GM21360 (cell line): ENCODE data around the gene SUN2.

Source experiments
- ATAC-seq: cut with Tn5 transposase; IDR thresholded peaks from one replicate; pipeline ENCODE4 v1.9.1; 2021; ENCODE audit warnings: mild to moderate bottlenecking, moderate library complexity; ENCODE audit not compliant: unreplicated experiment

SUN2 gene

GRCh38 chr22:38755155-38755910 is 465 bp downstream of the SUN2 start:
- ATAC-seq, result peak; percentile 17

DNA sequence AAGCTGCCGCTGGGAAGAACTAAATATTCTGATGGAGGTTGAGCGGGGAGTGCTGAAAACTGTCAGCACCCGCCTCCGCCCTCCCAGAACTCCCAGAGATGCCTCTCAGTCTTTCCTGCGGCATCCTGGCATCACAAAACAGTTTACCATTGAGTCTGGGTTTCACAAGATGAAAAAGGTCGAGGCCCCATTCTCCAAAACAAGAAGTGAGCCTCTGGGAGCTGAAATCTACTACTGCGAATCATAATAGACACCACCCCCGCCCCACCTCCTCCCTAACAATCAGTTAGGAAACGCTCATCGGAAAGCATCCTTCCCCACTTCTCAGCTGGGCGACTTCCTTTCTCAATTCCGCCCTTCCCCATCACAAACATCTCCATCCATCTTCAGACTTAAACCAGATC is 1.0 kb downstream of the SUN2 start:
- no peak for ATAC-seq

DNA sequence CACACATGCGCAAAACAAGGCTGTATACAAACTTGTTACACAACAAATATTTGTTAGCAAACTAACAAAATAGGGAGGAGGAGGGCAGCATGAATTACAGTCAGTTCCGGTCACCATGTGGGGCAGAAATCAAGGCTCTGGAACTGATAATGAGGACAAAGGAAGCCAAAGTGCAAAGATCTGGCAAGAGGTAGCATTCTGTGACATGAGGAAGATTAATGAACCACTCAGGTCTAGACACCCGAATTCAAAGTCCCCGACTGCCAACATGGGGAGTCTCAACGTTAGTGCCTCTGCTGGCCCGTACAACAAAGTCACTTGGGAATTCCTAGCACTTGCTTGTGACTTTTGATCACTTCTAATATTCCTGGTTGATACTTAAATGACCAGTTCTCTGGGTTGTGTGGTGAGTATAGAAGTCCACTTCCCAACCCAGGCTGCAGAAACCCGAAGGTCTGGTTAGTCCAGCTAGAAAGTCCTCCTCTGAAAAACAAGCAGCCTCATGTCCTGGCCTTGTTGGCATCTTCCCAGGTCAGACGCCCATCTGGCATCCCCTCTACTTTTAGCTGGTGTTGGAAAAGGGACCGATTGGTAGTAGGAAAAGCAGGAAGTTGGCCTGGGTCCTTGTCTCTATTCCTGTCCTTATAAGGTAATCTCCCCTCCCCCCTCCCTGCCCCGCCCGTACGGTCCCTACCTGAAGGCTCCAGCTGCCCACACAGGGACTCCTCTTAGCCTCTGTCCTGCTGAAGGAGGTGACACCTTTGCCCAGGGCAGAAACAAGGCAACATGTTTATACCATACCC is 1.6 kb downstream of the SUN2 start:
- ATAC-seq, result no peak

- ATAC-seq, result no peak
Measured at GRCh38 chr22:38751422-38752346, 4.1 kb downstream of the SUN2 start.

DNA sequence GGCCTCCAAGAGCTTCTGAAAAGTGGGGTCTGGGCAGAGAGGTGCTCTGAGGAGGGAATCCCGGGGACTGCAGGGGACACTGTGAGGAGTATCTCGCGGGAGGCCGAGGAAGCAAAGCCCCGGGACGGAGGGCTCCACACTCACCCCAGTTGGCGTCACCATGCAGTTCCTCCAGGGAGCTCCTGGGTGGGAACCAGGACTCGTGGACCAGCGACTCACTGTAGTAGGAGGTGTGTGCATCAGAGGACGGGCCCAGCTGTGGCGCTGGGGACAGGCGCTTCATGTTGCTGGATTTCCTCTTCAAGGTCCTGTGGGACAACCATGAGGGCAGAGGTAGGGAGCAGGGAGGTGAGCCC is 4.8 kb downstream of the SUN2 start:
- ATAC-seq, result no peak

- no peak for ATAC-seq
Measured at GRCh38 chr22:38750638-38751037, 5.2 kb downstream of the SUN2 start.

- no peak for ATAC-seq
Measured at GRCh38 chr22:38750104-38750503, 5.7 kb downstream of the SUN2 start.

GRCh38 chr22:38748487-38749136 is 7.2 kb downstream of the SUN2 start:
- ATAC-seq, result no peak

- no peak for ATAC-seq
Measured at GRCh38 chr22:38745676-38746460, 9.9 kb downstream of the SUN2 start.

DNA sequence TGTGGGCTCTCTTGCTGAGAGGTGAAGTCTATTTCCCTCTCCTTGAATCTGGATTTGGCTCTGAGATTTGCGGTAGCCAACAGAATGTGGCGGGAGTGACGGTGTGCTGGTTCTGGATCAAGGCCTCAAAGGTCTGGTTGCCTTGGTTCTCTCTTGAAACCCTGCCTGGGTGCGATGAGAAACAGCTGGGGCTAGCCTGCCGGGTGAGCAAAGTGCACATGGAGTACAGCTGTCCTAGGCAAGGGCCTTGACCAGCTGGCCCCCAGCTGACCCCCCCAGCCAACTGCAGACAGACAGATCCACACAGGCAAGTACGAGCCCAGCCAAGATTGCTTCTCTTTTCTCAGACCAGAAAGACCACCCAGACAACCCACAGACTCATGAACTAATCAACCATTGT is 10.8 kb downstream of the SUN2 start:
- no peak for ATAC-seq

DNA sequence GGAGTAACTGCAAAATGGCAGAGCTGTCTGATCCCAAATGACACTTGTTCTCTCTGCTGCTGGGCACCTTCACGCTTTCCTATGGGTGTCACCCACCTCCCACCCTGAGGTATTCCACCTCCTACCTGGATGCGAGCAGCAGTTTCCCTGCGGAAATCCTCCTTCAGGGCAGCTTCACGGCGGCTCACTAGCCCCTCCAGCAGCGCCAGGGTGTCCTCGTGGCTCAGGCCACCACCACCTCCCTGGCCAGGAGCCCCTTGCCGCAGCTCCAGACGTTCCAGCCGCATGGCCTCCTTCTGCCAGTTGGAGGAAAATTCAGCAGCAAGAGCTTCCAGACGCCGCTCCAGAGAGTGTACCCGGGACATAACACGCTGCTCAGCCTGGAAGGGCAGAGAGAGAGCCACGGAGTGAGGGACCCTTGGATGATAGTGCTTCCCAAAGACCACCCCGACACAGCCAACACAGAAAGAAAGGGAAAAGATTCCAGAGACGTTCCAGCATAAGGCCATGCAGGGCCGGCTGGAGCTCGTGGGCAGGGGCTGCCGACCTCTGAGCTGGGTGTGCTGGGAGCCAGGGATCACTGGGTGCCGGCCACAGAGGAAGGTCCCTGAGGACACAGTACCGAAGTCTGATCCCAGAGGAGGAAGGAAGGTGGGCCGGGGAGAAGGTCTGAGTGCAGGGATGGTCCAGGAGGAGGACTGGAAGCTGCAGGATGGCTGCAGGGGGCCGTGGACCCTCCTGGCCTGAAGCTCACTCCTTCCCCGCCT is 13.4 kb downstream of the SUN2 start:
- ATAC-seq, result no peak

DNA sequence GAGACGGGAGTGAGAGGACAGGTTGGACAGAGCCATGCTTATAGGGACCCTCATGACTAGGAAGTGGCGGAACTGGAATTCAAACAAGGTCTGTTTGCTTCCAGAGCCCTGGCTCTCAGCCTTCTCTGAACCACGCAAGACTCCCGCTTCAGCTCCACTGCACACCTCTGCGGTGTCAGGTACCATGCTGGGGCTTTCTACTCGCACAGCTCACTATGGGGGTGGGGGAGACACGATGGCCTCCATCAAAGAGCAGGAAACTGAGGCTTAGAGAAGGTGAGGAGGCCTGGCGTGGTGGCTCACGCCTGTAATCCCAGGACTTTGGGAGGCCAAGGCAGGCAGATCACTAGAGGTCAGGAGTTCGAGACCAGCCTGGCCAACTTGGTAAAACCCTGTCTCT is 14.2 kb downstream of the SUN2 start:
- no peak for ATAC-seq

- ATAC-seq, result no peak
Measured at GRCh38 chr22:38741166-38741565, 14.6 kb downstream of the SUN2 start.

DNA sequence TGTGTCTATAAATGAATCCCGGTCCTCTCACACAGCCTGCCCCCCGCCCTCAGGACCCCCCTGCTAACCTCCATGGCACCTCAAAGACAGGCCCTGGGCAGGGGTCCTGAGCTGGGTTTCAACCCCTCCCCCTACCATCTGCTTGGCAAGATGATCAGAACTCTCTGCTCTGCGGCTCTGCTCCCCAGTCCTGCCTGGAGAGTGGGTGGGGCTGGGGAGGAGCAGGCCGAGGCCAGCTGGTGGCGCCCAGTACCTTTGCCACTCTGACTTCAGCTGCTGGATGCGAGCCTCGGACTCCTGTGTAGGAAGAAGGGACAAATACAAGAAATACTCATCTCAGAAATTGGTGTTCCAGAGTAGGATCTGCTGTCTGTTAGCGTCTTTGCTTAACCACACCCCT is 15.0 kb downstream of the SUN2 start:
- ATAC-seq, result no peak

DNA sequence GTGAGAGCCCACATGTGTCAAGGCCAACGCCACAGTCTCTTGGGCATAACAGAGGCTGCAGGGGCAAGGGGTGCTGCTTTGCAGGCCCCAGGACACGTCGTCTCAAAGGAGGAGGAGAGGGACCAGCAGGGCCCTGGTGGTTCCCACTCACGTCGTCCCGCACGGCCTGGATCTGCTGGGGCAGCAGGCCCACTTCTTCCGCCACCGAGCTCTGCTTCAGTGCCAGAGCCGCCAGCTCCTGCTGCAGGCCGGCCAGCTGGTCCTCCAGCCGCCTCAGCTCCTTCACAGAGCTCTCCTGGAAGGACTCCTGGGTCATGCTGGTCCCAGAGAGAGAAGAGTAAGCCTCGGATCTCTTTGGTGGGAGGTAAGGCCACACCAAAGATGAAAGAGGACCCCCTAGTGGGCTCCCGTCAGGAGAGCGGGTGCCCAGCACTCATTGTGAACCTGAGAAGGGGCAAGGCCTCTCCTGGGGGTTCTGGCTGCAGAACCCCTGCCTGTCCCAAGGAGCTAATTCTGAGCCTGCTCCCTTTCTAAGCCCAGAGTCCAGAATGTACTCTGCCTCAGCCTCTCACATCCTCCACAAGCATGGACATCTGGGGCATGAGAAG is 15.6 kb downstream of the SUN2 start:
- ATAC-seq, result no peak

DNA sequence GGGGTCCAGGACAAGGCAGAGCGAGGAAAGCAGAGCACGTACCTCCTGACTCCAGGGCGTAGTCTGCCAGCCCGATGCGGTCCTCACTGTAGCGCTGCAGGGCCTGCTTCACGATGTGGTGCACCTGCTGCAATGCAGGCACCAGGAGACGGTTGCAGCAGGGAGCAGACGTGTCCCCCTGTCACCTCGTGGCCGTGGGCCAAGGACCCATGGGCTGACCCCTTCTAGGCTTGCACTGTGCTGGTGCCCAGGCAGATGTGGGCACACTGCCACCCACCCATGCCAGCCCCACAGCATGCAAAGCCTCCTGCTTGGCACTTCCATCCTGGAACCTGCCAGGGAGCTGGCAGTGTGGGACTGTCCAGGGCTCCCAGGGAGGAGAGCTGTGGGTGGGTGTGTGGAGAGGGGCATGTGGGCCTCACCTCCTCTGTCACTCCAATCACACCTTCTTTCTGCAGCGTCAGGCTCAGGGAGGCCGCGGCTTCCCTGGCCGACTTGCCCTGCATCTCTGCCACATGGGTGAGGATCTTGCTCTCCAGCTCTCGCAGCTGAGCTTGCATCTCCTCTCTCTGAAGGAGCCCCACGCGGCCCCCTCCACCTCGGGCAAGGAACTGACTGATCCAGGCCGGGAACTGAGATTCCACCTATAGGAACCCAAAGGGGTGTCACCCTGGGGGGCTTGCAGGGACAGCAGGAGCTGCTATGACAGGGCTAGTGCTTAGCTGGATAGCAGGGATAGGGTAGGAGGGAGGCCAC is 16.3 kb downstream of the SUN2 start:
- no peak for ATAC-seq

DNA sequence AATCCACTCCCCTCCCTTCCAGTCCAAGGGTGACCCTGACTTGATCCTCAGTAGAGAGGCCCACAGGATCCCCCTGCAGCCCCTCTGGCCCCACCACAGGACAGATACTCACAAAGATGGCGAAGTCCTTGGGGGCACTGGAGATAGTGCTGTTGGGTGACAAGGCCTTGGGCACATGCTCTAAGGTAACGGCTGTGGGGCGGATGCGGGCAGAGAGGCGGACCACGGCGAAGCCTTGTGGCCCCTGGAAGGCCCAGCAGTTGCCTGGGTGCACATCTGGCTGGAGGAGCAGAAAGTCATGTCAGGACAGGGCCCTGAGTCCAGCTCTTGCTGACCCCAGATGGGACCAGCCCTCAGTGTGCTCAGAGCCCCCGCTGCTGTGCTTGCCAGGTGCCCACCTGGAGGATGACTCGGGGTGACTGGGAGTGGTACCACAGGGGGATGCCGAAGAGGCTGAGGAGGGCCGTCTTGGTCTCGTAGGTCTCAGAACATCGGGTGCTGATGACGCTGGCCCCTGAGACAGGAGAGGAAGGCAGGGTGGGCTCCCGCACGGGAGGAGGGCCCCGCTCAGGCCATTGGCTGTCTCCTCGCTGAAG is 17.2 kb downstream of the SUN2 start:
- no peak for ATAC-seq
